Neural crest cell (in vitro differentiated cells): ENCODE results near the gene CIAO2A. TPM values are rescaled to one million over a fixed set of nuclear protein-coding genes. Genes with fewer than 3 reads are reported as not detected.
A peak's percentile ranks its signal among the peaks of the same experiment; 100 is the strongest.
"Not testable (repeated sequence)": the region's sequence is repeated elsewhere in the genome, so short reads cannot be mapped to it uniquely, and the experiment has no call there.

ENCODE experiments used
- DNase-seq: peaks from one replicate; pipeline ENCODE4 v3.0.0; 2021; ENCODE audit warnings: low read depth, mixed read lengths, low spot score
- H3K27ac Mint-ChIP-seq: one replicate; pipeline ENCODE4 v1.8.0; 2021; ENCODE audit warnings: mild to moderate bottlenecking, mixed read lengths; ENCODE audit not compliant: unreplicated experiment
- H3K27me3 Mint-ChIP-seq: 2 replicates; pipeline ENCODE4 v1.8.0; 2021; ENCODE audit warnings: low read depth, mild to moderate bottlenecking, mixed read lengths
- H3K36me3 Mint-ChIP-seq: 2 replicates; pipeline ENCODE4 v1.8.0; 2021; ENCODE audit warnings: low read depth, mild to moderate bottlenecking, mixed read lengths
- H3K4me1 Mint-ChIP-seq: 2 replicates; pipeline ENCODE4 v1.8.0; 2021; ENCODE audit warnings: mixed read lengths
- H3K4me3 Mint-ChIP-seq: one replicate; pipeline ENCODE4 v1.8.0; 2021; ENCODE audit warnings: mild to moderate bottlenecking, mixed read lengths
- H3K9me3 Mint-ChIP-seq: 2 replicates; pipeline ENCODE4 v1.8.0; 2021; ENCODE audit warnings: mixed read lengths
- total RNA-seq: library from RNA; stranded (reverse); gene quantifications from 2 replicates; pipeline ENCODE4 v1.2.1, GENCODE V29; 2021
- TF ChIP-seq, protein P1 (sequence below): fragments of 200-600 bp; sonication (generic); conservative IDR thresholded peaks from 2 replicates; pipeline ENCODE4 v1.5.0; 2021; ENCODE audit warnings: antibody characterized with exemption, mild to moderate bottlenecking

Gene CIAO2A
- total RNA-seq, 1 donor from 2014 or later = 66.1 TPM

DNA sequence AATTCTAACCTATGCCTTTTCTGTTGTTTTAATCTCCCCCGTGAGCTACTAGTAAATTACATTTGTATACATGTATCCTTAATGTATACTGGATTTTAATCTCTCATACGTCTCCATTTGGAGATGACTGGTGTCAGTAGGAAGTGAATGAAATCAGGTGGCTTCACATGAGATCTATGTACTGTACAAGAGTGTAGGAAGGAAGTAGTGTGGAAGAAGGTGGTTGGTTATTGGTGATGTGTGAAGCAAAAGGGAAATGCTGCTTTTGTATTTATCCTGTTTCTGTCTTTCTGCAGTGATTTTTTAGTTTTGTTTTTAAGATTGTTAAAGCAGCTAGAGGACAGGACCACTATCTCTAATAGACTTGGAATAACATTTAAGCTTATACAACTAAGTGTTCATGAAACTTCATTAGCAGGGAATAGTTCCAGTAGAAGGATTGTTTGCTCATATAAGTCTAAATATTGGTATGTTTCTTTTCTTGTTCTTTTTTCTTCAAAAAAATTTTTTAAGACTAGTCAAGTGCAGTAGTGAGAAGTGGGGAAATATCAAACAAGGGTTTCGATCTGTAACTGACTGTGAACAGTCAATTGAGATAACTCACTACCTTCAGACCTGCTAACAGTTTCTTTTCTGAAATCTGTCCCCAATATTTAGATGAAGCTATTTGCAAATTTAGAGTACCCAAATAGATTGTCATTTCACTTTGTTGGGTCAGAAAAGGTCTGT is 17.5 kb upstream of the CIAO2A start:
- no peak overlapping the region for H3K4me3 Mint-ChIP-seq
- DNase-seq = no peak
- peaks cover 11% of the 10 kb centered on the region for H3K36me3 Mint-ChIP-seq
- no peaks in the 10 kb centered on the region for H3K9me3 Mint-ChIP-seq
- no peaks in the 10 kb centered on the region for H3K27me3 Mint-ChIP-seq
- H3K4me1 Mint-ChIP-seq = peaks cover 31% of the 10 kb centered on the region
- no peak overlapping the region for H3K27ac Mint-ChIP-seq
- TF ChIP-seq, protein P1, sequence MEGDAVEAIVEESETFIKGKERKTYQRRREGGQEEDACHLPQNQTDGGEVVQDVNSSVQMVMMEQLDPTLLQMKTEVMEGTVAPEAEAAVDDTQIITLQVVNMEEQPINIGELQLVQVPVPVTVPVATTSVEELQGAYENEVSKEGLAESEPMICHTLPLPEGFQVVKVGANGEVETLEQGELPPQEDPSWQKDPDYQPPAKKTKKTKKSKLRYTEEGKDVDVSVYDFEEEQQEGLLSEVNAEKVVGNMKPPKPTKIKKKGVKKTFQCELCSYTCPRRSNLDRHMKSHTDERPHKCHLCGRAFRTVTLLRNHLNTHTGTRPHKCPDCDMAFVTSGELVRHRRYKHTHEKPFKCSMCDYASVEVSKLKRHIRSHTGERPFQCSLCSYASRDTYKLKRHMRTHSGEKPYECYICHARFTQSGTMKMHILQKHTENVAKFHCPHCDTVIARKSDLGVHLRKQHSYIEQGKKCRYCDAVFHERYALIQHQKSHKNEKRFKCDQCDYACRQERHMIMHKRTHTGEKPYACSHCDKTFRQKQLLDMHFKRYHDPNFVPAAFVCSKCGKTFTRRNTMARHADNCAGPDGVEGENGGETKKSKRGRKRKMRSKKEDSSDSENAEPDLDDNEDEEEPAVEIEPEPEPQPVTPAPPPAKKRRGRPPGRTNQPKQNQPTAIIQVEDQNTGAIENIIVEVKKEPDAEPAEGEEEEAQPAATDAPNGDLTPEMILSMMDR = no peak

DNA sequence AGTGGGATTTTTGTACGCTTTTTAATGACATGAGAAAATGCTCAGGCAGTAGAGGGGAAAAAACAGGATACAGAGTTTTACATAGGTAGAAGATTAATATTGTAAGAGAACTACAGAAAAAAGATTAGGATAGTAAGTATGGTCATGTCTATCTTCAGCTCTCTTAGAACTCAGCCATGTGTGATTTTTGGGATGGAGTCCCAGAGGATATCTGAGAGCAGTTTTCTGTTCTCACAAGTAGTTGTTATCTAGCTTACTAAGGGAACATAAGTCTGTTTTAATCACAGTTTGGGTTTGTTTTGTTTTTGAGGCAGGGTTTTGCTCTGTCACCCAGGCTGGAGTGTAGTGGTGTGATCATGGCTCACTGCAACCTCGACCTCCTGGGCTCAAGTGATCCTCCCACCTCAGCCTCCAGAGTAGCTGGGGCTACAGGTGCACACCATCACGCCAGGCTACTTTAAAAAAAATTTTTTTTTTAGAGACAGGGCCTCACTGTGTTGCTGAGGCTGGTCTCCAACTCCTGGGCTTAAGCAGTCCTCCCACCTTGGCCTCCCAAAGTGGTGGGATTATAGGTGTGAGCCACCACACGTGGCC is 16.6 kb upstream of the CIAO2A start:
- Mint-ChIP-seq H3K4me1 (peaks cover 31% of the 10 kb centered on the region), H3K36me3 (peaks cover 11% of the 10 kb centered on the region)
- H3K27me3 Mint-ChIP-seq, H3K4me3 Mint-ChIP-seq, DNase-seq, H3K9me3 Mint-ChIP-seq, H3K27ac Mint-ChIP-seq: not testable (repeated sequence)

DNA sequence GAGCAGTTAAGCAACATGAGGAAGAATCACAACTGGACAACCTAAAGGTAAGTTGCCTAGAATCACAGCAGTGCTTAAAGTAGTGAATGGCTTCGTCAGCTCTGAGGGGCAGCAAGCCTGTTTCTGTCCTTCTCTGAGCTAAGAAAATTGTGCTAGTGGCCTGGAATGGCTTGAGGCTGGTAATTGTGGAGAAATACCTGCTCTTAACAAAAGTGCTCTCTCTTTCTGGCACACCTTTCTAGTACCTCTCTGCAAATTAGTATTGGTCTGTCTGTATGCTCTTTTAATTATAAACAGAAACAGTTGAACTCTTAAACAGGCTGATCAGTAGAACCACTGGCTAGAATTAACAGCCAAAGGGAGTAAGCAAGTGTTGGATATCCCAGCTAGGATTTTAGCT is 13.7 kb upstream of the CIAO2A start:
- Mint-ChIP-seq H3K4me3 (no peak overlapping the region), H3K4me1 (peaks cover 24% of the 10 kb centered on the region), H3K27ac (no peak overlapping the region), H3K36me3 (peaks cover 6% of the 10 kb centered on the region), H3K27me3 (no peaks in the 10 kb centered on the region), H3K9me3 (peaks cover 6% of the 10 kb centered on the region)
- DNase-seq = no peak
- TF ChIP-seq, protein P1 = no peak

DNA sequence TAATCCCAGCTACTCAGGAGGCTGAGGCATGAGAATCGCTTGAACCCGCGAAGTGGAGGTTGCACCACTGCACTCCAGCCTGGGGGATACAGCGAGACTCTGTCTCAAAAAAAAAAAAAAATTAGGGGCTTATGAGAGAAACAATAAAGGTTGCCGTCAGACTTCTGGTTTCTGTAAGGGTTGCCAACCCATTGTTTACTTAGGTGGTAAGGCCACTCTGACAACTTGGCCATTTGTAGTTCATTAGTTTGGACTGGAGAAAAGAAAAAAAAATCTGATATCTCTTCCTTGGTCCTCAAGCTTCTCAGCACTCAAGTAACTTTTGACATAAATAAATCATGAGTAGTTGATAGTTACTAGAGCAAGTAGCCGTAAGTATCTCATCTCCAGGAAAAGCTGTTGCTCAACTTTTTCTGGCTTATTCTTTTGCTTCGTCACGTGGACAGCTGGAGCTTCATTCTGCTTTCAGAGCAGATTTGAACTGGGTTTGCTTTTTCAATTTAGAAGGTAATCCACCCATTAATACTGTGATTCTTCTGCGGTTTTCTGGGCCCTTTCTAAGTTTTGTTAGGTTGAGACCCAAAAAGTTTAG is 11.6 kb upstream of the CIAO2A start:
- DNase-seq = no peak
- peaks cover 8% of the 10 kb centered on the region for H3K4me1 Mint-ChIP-seq
- TF ChIP-seq, protein P1 = no peak
- peaks cover 7% of the 10 kb centered on the region for H3K9me3 Mint-ChIP-seq
- peaks cover 7% of the 10 kb centered on the region for H3K36me3 Mint-ChIP-seq
- H3K27me3 Mint-ChIP-seq = no peaks in the 10 kb centered on the region
- H3K4me3 Mint-ChIP-seq = no peak overlapping the region
- no peak overlapping the region for H3K27ac Mint-ChIP-seq

DNA sequence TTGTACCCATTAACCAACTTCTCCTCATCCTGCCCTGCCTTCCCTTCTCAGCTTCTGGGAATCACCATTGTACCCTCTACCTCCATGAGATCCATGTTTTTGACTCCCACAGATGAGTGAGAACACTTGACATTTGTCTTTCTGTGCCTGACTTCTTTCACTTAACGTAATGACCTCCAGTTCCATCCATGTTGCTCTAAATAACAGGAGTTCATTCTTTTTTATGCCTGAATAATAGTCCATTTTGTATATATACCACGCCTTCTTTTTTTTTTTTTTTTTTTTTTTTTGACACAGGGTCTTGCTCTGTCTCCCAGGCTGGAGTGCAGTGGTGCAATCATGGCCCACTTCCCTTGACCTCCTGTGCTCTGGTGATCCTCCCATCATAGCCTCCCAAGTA is 8.9 kb upstream of the CIAO2A start:
- H3K4me3 Mint-ChIP-seq = no peak overlapping the region
- no peak overlapping the region for H3K27ac Mint-ChIP-seq
- DNase-seq = no peak
- peaks cover 7% of the 10 kb centered on the region for H3K36me3 Mint-ChIP-seq
- H3K9me3 Mint-ChIP-seq = peaks cover 7% of the 10 kb centered on the region
- H3K27me3 Mint-ChIP-seq = no peaks in the 10 kb centered on the region
- TF ChIP-seq, protein P1 = no peak
- peaks cover 12% of the 10 kb centered on the region for H3K4me1 Mint-ChIP-seq

DNA sequence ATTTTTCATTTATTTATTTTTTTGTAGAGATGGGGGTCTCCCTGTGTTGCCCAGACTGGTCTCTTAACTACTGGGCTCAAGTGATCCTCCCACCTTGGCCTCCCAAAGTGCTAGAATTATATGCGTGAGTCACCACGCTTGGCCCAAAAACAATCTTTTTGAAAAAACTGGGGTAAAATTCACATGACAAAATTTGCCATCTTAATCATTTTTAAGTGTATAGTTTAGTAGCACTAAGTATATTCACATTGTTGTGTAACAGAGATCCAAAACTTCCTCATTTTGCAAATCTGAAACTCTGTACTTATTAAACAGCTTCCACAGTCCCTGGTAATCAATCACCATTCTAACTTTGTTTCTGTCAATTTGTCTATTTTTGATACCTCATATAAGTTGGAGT is 7.3 kb upstream of the CIAO2A start:
- Mint-ChIP-seq H3K36me3 (peaks cover 7% of the 10 kb centered on the region), H3K4me3 (peak overlapping the region; percentile 57), H3K27ac (no peak overlapping the region), H3K4me1 (peaks cover 24% of the 10 kb centered on the region), H3K27me3 (no peaks in the 10 kb centered on the region), H3K9me3 (peaks cover 7% of the 10 kb centered on the region)
- TF ChIP-seq, protein P1 = no peak
- no peak for DNase-seq
